ENCODE data around the gene ELMO1.

ELMO1 gene

GRCh38 chr7:37112218-37112617 lies 336.4 kb downstream of the ELMO1 start:
- DNase-seq = no peak

DNA sequence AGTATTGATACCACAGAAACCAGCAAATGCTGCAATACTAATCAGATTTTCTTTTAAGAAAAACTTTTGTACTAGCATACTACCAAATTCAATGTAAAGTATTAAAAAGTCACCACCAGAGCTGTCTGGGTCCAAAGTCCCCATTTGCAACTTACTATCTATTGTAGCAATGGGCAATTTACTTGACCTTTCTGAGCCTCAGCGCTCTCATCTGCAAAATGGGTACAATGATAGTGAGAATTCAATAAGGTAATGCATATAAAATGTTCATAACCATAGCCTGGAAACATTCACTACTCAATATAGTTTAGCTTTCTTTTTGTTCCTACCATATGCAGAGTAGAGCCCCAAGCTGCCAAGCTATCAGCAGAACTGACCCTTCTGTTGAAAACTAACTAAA lies 337.2 kb downstream of the ELMO1 start:
- no peak for DNase-seq

DNA sequence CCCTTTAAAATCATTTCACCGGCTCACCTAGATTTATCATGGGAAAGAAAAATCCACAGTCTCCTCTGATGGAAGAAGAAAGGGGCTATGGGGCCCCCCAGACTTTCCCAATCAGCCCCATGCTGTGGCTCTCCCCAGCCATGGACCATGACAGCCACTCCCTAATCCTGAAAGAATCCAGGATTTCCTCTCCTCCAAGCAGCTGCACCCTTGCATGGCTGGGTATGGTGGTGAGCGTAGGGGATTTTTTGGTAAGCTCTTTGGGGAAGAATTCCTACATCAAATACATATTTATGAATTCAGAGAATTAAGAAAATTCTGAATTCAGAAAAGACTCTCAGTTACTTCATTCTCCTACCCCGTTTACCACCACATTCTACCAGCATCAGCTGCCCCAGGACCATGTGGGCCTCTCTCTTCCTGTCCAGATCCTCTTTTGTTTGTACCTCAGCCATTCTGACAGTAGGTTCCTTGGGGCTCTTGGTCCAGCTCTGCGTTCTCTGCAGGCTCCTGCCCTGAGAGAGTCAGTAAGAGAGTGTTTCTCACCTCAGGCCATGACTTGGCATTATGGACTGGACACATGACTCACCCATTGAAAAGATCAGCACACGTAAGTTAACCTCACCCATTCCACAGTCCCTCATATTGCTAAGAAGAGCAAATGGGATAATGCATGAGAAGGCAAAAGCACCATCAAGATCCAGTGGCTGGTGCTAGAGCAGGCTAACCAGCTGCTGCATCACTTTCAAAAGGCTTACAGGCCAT lies 337.8 kb downstream of the ELMO1 start:
- no peak for DNase-seq

DNA sequence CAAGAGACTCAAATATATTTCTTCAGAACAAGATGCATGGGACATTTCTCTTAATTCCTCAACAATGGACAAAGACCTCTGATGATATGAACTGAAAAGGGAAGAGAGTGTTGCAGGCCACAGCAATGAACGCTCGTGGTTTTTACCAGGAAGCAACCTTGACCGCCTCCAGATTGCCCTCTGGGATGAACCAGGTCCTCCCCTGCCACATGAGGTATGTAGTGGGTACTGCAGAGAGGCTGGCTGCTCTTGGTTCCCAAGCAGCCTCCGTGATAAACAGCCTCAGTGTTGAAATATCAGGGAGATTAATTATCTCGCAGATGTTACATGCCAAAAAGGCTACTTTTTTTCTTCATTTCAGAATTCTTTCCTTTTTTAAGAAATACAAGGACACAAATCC lies 338.8 kb downstream of the ELMO1 start:
- DNase-seq = no peak

- no peak for DNase-seq
These were observed 339.5 kb downstream of the ELMO1 start for GRCh38 chr7:37109016-37109683.

DNA sequence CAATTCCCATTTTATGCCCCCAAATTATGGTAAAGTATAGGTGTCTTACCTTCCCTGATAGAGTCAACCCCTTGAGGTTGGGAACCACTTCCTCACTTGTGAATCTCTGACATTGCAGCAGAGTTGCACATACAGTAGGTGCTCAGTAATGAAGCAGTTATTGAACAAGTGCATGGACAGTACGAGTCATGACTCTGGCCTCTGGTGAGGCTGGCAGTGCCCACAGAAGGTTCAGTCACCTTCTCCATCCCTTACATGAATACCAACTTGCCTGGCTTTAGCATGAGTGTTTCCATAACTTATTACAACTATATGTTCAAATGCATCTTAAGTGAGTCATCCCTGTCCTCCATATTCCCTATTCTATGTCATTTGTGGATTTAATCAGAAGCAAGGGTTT lies 340.0 kb downstream of the ELMO1 start:
- DNase-seq = no peak

GRCh38 chr7:37107047-37107750 lies 341.5 kb downstream of the ELMO1 start:
- DNase-seq = no peak

DNA sequence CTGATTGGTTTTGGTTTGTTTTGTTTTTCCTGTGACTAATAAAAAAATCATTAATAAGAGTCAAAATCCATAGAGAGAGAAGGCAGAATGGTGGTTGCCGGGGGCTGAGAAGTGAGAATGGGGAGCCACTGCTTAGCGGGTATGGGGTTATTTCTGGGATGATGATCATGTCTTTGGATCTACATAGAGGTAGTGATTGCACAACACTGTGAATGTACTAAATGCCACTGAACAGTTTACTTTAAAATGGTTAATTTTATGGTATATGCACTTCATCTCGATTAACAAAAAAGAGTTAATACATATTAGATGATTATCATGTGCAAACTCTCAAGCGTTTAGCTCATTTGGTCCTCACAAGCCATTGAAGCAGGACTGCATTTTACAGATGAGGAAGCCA lies 342.9 kb downstream of the ELMO1 start:
- DNase-seq = no peak

DNA sequence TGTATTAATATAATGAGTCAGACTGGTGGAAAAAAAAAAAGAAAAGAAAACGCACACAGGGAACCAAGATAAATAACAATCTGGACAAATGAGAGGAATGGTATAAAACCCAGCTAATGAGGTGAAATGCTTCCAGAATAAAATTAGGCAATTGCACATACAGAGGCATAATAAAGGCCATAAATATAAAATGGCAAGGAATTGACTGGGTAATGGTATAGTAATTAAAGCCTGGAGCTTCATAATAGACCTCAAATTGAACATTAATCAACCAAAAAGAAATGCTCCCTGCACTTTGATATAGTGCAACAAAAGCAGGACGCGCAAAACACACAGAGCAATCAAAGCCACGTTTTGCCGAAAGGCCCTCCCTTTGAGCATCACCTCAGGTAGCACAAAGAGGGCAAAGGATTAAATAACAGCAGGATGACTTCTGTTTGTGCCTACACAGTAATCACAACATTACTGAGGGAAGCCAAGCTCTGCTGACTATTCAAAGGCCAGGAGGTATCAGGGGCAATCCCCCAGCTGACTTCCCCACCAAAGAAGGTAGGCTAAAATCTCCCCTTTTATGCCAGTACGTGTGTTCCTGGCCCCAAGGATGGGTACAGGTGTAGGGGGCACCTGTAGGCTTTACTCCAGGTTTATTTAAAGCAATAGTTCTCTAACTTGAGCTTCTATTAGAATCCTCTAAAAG lies 343.7 kb downstream of the ELMO1 start:
- no peak for DNase-seq

DNA sequence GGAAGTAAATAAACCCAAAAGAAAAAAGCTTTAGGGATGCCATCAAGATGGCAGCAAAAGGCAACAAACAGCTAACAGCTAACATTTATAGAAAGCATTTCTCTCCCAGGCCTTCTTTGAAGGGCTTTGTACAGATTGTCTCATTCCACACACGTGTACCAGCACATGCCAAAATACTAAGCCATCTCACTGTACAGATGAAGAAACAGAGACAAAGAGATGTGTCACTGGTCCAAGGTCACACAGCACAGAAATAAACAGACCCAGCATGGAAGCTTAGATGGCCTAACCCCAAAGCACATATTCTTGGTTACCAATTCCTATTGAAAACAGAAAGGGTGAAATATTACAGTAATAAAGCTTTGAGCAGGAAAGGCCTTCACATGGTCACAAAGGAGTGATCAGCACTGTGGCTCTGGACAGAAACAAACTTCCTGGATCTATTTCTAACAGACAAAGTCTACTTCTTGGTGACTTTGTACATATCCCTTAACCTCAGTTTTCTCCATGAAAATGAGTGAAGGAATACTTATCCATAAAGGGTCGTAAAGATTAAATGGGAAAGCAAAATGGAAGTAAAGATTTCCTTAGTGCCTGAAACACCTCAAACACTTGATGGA lies 346.0 kb downstream of the ELMO1 start:
- no peak for DNase-seq

- DNase-seq = no peak
These were observed 347.8 kb downstream of the ELMO1 start for GRCh38 chr7:37100735-37101331.

- no peak for DNase-seq
These were observed 349.9 kb downstream of the ELMO1 start for GRCh38 chr7:37098762-37099161.

DNA sequence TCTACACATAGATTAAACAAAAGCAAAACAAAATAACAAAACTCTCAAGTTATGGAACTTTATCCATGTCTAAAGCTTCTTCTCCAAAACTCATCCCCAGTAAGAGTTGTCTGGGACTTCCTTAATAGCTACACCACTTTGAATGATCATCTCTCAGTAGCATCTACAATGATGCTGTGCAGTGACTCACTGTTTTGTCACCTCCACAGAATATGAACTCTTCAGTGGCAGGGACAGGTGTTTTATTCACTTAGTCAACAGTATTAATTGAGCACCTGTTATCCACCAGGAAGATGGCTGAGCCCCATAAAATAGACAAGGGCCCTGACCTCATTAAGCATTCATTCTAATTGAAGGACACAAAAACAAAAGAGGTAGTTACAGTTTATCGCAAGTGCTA lies 350.7 kb downstream of the ELMO1 start:
- no peak for DNase-seq

DNA sequence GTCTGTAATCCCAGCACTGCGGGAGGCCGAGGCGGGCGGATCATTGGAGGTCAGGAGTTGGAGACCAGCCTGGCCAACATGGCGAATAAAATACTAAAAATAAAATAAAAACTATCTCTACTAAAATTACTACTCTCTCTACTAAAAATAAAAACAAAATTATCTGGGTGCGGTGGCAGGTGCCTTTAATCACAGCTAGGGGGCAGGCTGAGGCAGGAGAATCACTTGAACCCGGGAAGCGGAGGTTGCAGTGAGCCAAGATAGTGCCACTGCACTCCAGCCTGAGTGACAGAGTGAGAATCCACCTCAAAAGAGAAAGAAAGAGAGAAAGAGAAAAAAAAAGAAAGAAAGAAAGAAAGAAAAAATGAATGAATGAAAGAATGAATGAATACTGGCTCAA lies 351.4 kb downstream of the ELMO1 start:
- DNase-seq = no peak

- DNase-seq = no peak
These were observed 352.3 kb downstream of the ELMO1 start for GRCh38 chr7:37096341-37096740.

GRCh38 chr7:37095122-37095521 lies 353.5 kb downstream of the ELMO1 start:
- DNase-seq = no peak

GRCh38 chr7:37093257-37093656 lies 355.4 kb downstream of the ELMO1 start:
- no peak for DNase-seq

DNA sequence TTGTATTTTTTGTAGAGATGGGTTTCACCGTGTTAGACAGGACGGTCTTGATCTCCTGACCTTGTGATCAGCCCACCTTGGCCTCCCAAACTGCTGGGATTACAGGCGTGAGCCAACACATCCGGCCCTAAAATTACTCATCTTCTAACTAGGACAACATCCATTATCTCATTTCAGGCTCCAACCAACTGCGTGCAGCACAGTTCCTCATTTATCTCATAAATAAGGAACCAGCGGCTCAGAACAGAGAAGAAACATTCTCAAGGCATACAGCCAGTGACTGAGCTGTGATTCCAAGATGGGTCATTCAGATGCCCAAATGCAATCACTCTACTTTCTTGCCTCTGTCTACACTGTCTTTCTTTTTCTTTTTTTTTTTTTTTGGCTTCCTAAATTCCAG lies 356.1 kb downstream of the ELMO1 start:
- no peak for DNase-seq

- no peak for DNase-seq
These were observed 358.7 kb downstream of the ELMO1 start for GRCh38 chr7:37089972-37090371.

- no peak for DNase-seq
These were observed 363.1 kb downstream of the ELMO1 start for GRCh38 chr7:37085600-37085999.

DNA sequence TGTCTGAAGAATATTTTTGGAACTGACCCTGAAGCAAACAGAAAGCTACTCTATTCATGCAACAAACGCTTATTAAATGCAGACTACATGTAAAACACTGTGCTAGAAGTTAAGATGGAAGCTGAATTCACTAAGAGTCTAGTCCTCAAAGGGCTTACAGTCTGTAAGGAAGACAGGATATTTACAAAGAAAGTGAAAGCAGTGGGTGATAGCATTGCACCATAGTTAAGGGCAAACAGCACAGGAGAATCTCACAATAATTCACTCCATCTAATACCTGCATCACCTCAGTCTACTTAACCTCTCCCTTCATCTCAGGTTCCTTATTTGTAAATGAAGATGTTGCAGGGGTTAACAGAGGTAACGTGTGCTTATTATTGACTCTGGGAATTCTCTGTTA lies 364.4 kb downstream of the ELMO1 start:
- DNase-seq = no peak

- no peak for DNase-seq
These were observed 365.2 kb downstream of the ELMO1 start for GRCh38 chr7:37083311-37084096.
